Activated T-helper 17 cell treated with anti-CD3 and anti-CD28 coated beads, Interleukin-2, amount 50 U/mL, for 72 hours (primary cell): ENCODE data around the gene KCTD15. TPM values are rescaled to one million over a fixed set of nuclear protein-coding genes. Genes with fewer than 3 reads are reported as not detected.
A peak's percentile ranks its signal among the peaks of the same experiment; 100 is the strongest.

Source experiments
- ATAC-seq: fragments of 150-1000 bp; cut with Tn5 transposase; replicated peaks from 2 replicates; pipeline ENCODE4 v1.10.0; 2021; ENCODE audit warnings: mild to moderate bottlenecking, moderate library complexity
- H3K27ac Mint-ChIP-seq: one replicate; pipeline ENCODE4 v1.8.0; 2022; ENCODE audit warnings: mixed read lengths
- H3K27me3 Mint-ChIP-seq: one replicate; pipeline ENCODE4 v1.8.0; 2022; ENCODE audit warnings: mixed read lengths
- H3K36me3 Mint-ChIP-seq: one replicate; pipeline ENCODE4 v1.8.0; 2022; ENCODE audit warnings: low read depth, mild to moderate bottlenecking, mixed read lengths
- H3K4me1 Mint-ChIP-seq: one replicate; pipeline ENCODE4 v1.8.0; 2022; ENCODE audit warnings: mixed read lengths
- H3K4me3 Mint-ChIP-seq: one replicate; pipeline ENCODE4 v1.8.0; 2022; ENCODE audit warnings: mild to moderate bottlenecking, mixed read lengths
- H3K9me3 Mint-ChIP-seq: one replicate; pipeline ENCODE4 v1.8.0; 2022; ENCODE audit warnings: mixed read lengths
- total RNA-seq, 2 donors: library from RNA; stranded (reverse); gene quantifications; one replicate each; pipeline ENCODE4 v1.2.3, GENCODE V29; 2022

The KCTD15 gene
- total RNA-seq = 10 to 100 TPM in 1 of 2 donors, 1 to 10 TPM in 1; 8.4 to 11.7 TPM

GRCh38 chr19:33796164-33796875 lies at the start of gene KCTD15:
Gene KCTD15 (plus strand): TSS chr19:33796870. CDS start chr19:33800455, 3,585 bp downstream.
- ATAC-seq = peak; percentile 36
- H3K27ac Mint-ChIP-seq = no peak within 1 kb of the TSS

GRCh38 chr19:33747273-33747672 lies 49.4 kb upstream of the KCTD15 start:
- Mint-ChIP-seq H3K4me1 (no peaks in the 10 kb centered on the region), H3K4me3 (no peak overlapping the region), H3K9me3 (no peaks in the 10 kb centered on the region), H3K27me3 (peaks cover 15% of the 10 kb centered on the region), H3K27ac (no peak overlapping the region), H3K36me3 (no peaks in the 10 kb centered on the region)
- no peak for ATAC-seq

More at GRCh38 chr19:33796164-33796875, at the start of gene KCTD15:
- Mint-ChIP-seq H3K36me3 (no peaks in the 10 kb centered on the region), H3K4me3 (peak within 1 kb of the TSS; percentile 58), H3K27me3 (peaks cover 9% of the 10 kb centered on the region), H3K9me3 (no peaks in the 10 kb centered on the region), H3K4me1 (no peaks in the 10 kb centered on the region)

GRCh38 chr19:33748231-33748630 lies 48.4 kb upstream of the KCTD15 start:
- no peak for ATAC-seq
- Mint-ChIP-seq H3K9me3 (no peaks in the 10 kb centered on the region), H3K27me3 (peaks cover 15% of the 10 kb centered on the region), H3K27ac (no peak overlapping the region), H3K4me1 (no peaks in the 10 kb centered on the region), H3K36me3 (no peaks in the 10 kb centered on the region), H3K4me3 (no peak overlapping the region)

- H3K9me3 Mint-ChIP-seq = no peaks in the 10 kb centered on the region
- no peak overlapping the region for H3K4me3 Mint-ChIP-seq
- ATAC-seq = no peak
Observed at GRCh38 chr19:33749016-33749415, 47.7 kb upstream of the KCTD15 start.

GRCh38 chr19:33749619-33750175 lies 47.0 kb upstream of the KCTD15 start:
- Mint-ChIP-seq H3K4me1 (no peaks in the 10 kb centered on the region), H3K27me3 (peaks cover 15% of the 10 kb centered on the region), H3K27ac (no peak overlapping the region), H3K9me3 (no peaks in the 10 kb centered on the region), H3K36me3 (no peaks in the 10 kb centered on the region), H3K4me3 (no peak overlapping the region)
- ATAC-seq = no peak

More at GRCh38 chr19:33749016-33749415, 47.7 kb upstream of the KCTD15 start:
- peaks cover 15% of the 10 kb centered on the region for H3K27me3 Mint-ChIP-seq
- H3K27ac Mint-ChIP-seq = no peak overlapping the region
- H3K36me3 Mint-ChIP-seq = no peaks in the 10 kb centered on the region
- H3K4me1 Mint-ChIP-seq = no peaks in the 10 kb centered on the region

- Mint-ChIP-seq H3K9me3 (no peaks in the 10 kb centered on the region), H3K4me3 (no peak overlapping the region), H3K4me1 (no peaks in the 10 kb centered on the region), H3K27me3 (peaks cover 14% of the 10 kb centered on the region), H3K36me3 (no peaks in the 10 kb centered on the region), H3K27ac (no peak overlapping the region)
- no peak for ATAC-seq
Observed at GRCh38 chr19:33750587-33751435, 45.9 kb upstream of the KCTD15 start.

GRCh38 chr19:33751436-33751770 lies 45.3 kb upstream of the KCTD15 start:
- Mint-ChIP-seq H3K4me1 (no peaks in the 10 kb centered on the region), H3K4me3 (no peak overlapping the region), H3K36me3 (no peaks in the 10 kb centered on the region), H3K27me3 (peaks cover 11% of the 10 kb centered on the region), H3K9me3 (no peaks in the 10 kb centered on the region), H3K27ac (no peak overlapping the region)
- ATAC-seq = no peak

GRCh38 chr19:33752018-33752800 lies 44.5 kb upstream of the KCTD15 start:
- peaks cover 13% of the 10 kb centered on the region for H3K27me3 Mint-ChIP-seq
- no peak for ATAC-seq
- H3K36me3 Mint-ChIP-seq = no peaks in the 10 kb centered on the region
- no peaks in the 10 kb centered on the region for H3K4me1 Mint-ChIP-seq
- no peaks in the 10 kb centered on the region for H3K9me3 Mint-ChIP-seq
- no peak overlapping the region for H3K4me3 Mint-ChIP-seq
- no peak overlapping the region for H3K27ac Mint-ChIP-seq

GRCh38 chr19:33752945-33753344 lies 43.7 kb upstream of the KCTD15 start:
- ATAC-seq = no peak
- no peaks in the 10 kb centered on the region for H3K36me3 Mint-ChIP-seq
- no peaks in the 10 kb centered on the region for H3K9me3 Mint-ChIP-seq
- no peak overlapping the region for H3K4me3 Mint-ChIP-seq
- no peaks in the 10 kb centered on the region for H3K4me1 Mint-ChIP-seq
- H3K27me3 Mint-ChIP-seq = peaks cover 13% of the 10 kb centered on the region
- no peak overlapping the region for H3K27ac Mint-ChIP-seq

- Mint-ChIP-seq H3K4me1 (no peaks in the 10 kb centered on the region), H3K9me3 (no peaks in the 10 kb centered on the region), H3K4me3 (no peak overlapping the region), H3K27ac (no peak overlapping the region), H3K36me3 (no peaks in the 10 kb centered on the region), H3K27me3 (peaks cover 9% of the 10 kb centered on the region)
- ATAC-seq = no peak
Observed at GRCh38 chr19:33754361-33754760, 42.3 kb upstream of the KCTD15 start.

GRCh38 chr19:33755099-33756035 lies 41.3 kb upstream of the KCTD15 start:
- Mint-ChIP-seq H3K9me3 (no peaks in the 10 kb centered on the region), H3K27me3 (peaks cover 9% of the 10 kb centered on the region), H3K36me3 (no peaks in the 10 kb centered on the region), H3K4me3 (no peak overlapping the region), H3K4me1 (no peaks in the 10 kb centered on the region), H3K27ac (no peak overlapping the region)
- no peak for ATAC-seq

- ATAC-seq = no peak
- Mint-ChIP-seq H3K9me3 (no peaks in the 10 kb centered on the region), H3K4me1 (no peaks in the 10 kb centered on the region), H3K36me3 (no peaks in the 10 kb centered on the region), H3K27ac (no peak overlapping the region), H3K27me3 (peaks cover 9% of the 10 kb centered on the region), H3K4me3 (no peak overlapping the region)
Observed at GRCh38 chr19:33756177-33756576, 40.5 kb upstream of the KCTD15 start.

GRCh38 chr19:33758541-33759013 lies 38.1 kb upstream of the KCTD15 start:
- Mint-ChIP-seq H3K36me3 (no peaks in the 10 kb centered on the region), H3K4me1 (no peaks in the 10 kb centered on the region), H3K9me3 (no peaks in the 10 kb centered on the region), H3K4me3 (no peak overlapping the region), H3K27ac (no peak overlapping the region), H3K27me3 (peaks cover 9% of the 10 kb centered on the region)
- ATAC-seq = no peak
